ENCODE measurements around the gene USP22. TPM values are rescaled to one million over a fixed set of nuclear protein-coding genes. Genes with fewer than 3 reads are reported as not detected.

Gene USP22
- total RNA-seq, 1 donor from 2014 or later = 160 TPM

DNA sequence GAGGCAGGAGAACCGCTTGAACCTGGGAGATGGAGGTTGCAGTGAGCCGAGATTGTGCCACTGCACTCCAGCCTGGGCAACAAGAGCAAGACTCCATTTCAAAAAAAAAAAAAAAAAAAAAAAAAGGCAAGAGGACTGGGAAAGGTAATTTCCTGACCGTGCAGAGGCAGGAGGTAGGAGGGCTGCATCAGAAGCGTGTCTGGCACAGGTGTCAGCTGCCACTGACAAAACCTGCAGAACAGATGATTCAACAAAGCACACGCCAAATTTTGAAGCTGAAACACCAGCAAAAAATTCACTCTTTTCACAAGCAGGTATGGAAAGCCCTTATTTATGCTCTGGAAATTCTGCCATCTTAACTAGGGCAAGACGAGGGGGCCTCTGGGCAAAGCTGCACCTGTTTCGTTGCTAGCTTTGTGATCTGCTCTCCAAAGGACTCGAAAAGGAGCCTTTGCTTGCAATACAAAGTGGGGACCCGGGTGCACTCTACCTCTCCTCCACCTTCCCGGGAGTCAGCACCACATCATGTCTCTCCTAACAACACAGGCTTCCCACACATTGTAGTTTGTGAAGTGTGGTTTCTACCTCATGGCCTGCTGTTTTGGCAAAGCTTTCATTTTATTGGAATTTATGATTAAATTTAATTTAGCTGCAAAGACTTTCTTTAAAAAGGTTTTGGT lies 33.7 kb downstream of the USP22 start:
- peaks cover 99% of the 10 kb centered on the region for H3K36me3 ChIP-seq
- no peaks in the 10 kb centered on the region for H3K9me3 ChIP-seq
- intact Hi-C loops (cut with DNase I) = no loop called here
- no peaks in the 10 kb centered on the region for H3K27me3 ChIP-seq
- H3K4me3 ChIP-seq = no peak overlapping the region
- TF ChIP-seq, protein P1, sequence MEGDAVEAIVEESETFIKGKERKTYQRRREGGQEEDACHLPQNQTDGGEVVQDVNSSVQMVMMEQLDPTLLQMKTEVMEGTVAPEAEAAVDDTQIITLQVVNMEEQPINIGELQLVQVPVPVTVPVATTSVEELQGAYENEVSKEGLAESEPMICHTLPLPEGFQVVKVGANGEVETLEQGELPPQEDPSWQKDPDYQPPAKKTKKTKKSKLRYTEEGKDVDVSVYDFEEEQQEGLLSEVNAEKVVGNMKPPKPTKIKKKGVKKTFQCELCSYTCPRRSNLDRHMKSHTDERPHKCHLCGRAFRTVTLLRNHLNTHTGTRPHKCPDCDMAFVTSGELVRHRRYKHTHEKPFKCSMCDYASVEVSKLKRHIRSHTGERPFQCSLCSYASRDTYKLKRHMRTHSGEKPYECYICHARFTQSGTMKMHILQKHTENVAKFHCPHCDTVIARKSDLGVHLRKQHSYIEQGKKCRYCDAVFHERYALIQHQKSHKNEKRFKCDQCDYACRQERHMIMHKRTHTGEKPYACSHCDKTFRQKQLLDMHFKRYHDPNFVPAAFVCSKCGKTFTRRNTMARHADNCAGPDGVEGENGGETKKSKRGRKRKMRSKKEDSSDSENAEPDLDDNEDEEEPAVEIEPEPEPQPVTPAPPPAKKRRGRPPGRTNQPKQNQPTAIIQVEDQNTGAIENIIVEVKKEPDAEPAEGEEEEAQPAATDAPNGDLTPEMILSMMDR (IDR thresholded peaks at IDR 0.05) = no peak
- no peaks in the 10 kb centered on the region for H3K4me1 ChIP-seq
- ATAC-seq (no peak), DNase-seq (peak; percentile 3)
- no peak overlapping the region for H3K27ac ChIP-seq

DNA sequence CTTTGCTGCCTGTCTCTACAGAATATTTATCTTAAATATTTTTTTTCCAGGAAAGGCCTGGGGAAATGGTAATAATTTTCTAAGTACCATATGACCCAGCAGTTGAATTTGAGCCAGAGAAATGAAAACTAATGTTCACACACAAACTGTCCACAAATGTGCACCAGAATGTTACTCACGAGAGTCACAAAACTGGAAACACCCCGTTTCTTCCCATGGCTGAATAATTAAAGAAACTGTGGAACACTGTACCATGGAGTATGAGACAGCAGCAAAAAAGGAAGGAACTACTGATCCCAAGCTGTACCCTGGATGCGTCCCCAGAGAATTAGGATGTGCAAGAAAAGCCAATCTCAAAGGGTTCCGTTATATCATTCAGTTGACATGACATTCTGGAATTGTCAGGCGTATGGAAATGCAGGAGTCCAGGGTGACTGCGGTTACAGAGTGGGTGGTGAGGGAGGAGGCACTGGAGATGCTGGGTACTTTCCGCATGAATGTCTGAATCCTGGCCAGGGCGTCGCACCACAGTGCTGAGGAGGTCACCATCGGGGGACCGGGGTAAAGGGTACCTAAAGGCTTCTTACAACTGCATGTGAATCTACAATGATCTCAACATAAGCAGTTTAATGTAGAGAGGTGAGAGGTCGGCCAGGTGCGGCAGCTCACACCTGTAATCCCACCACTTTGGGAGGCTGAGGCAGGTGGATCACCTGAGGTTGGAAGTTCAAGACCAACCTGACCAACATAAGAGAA lies 34.5 kb downstream of the USP22 start:
- no peak overlapping the region for H3K27ac ChIP-seq
- ATAC-seq = no peak
- no peaks in the 10 kb centered on the region for H3K4me1 ChIP-seq
- TF ChIP-seq, protein P1 (IDR thresholded peaks at IDR 0.05) = no peak
- H3K9me3 ChIP-seq = no peaks in the 10 kb centered on the region
- no peaks in the 10 kb centered on the region for H3K27me3 ChIP-seq
- intact Hi-C loops (cut with DNase I) = no loop called here
- no peak overlapping the region for H3K4me3 ChIP-seq
- peak; percentile 23 for DNase-seq
- peaks cover 99% of the 10 kb centered on the region for H3K36me3 ChIP-seq

DNA sequence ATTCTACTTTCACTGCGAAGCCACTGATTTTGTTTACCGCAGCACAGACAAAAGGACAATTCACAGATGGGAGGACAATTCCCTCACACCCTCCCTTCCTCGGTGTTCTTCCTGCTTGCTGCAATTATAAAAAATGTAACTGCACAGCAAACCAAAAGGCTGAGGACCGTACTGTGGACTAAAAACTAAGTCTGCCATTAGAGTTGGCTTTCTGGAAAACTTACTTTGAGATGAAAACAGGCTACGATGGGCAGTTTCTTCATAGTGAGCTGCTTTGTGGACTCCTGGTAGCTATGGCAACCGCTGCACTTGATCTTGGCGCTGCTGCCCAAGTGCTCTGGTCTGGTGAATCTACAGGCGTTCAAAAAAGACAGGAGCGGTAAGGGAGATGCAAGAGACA lies 35.2 kb downstream of the USP22 start:
- peak; percentile 27 for DNase-seq
- H3K9me3 ChIP-seq = no peaks in the 10 kb centered on the region
- H3K4me3 ChIP-seq = no peak overlapping the region
- TF ChIP-seq, protein P1 (IDR thresholded peaks at IDR 0.05) = no peak
- no peak overlapping the region for H3K27ac ChIP-seq
- no peak for ATAC-seq
- no peaks in the 10 kb centered on the region for H3K4me1 ChIP-seq
- intact Hi-C loops (cut with DNase I) = no loop called here
- H3K36me3 ChIP-seq = peaks cover 99% of the 10 kb centered on the region
- no peaks in the 10 kb centered on the region for H3K27me3 ChIP-seq

DNA sequence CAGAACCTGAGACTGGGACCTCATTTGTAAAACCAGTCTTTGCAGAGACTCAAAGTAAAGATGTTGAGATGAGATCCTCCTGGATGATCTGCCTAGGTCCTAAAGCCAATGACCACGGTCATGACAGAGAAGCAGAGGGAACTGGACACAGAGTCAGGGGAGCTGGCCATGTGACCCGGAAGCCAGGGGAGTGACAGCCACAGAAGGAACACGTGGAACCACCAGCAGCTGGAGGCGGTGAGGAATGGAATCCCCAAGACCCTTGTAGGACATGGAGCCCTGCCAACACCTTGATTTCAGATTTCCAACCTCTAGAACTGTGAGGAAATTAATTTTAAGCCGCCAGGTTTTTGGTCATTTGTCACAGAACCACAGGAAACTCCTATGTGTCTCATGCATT lies 37.0 kb downstream of the USP22 start:
- Histone ChIP-seq H3K36me3 (peaks cover 98% of the 10 kb centered on the region), H3K4me1 (no peaks in the 10 kb centered on the region), H3K27me3 (no peaks in the 10 kb centered on the region), H3K4me3 (no peak overlapping the region), H3K27ac (no peak overlapping the region), H3K9me3 (no peaks in the 10 kb centered on the region)
- ATAC-seq (no peak), DNase-seq (peak; percentile 3)
- intact Hi-C loops (cut with DNase I) = no loop called here
- TF ChIP-seq, protein P1 (IDR thresholded peaks at IDR 0.05) = no peak

DNA sequence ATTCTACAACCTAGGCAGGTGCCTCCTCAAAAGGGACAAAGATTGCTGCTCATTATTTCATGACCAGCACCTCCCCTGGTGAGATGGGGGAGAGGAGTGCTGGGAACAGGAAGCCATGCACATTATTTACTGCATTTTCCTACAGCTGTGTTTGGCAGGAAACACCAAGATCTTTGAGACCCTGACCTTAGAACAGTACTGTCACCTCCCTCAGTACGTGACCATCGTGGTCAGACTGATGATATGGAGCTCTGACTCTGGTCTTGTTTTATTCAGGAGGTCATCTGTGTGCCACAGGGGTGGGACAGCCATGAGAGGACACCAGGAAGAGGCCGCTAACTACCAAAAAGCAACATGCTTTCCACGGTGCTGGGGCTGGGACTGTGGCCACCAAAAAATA lies 37.4 kb downstream of the USP22 start:
- Histone ChIP-seq H3K4me3 (no peak overlapping the region), H3K9me3 (no peaks in the 10 kb centered on the region), H3K4me1 (no peaks in the 10 kb centered on the region), H3K27ac (no peak overlapping the region), H3K36me3 (peaks cover 96% of the 10 kb centered on the region), H3K27me3 (no peaks in the 10 kb centered on the region)
- DNase-seq (peak; percentile 12), ATAC-seq (no peak)
- intact Hi-C loops (cut with DNase I) = no loop called here
- TF ChIP-seq, protein P1 (IDR thresholded peaks at IDR 0.05) = no peak
